Left forelimb (tissue), 1 donor: Measurements from ENCODE around the gene FOXA1.

ENCODE experiments used
- DNase-seq: peaks from one replicate; pipeline ENCODE4 v3.0.0-alpha.2; 2018; ENCODE audit warnings: low spot score

FOXA1 gene

GRCh38 chr14:37589715-37590427 is 5.2 kb downstream of the FOXA1 start:
- no peak for DNase-seq

GRCh38 chr14:37588956-37589714 is 5.9 kb downstream of the FOXA1 start:
- no peak for DNase-seq

- DNase-seq: no peak
These were observed 6.4 kb downstream of the FOXA1 start for GRCh38 chr14:37588667-37588955.

- DNase-seq: no peak
These were observed 7.0 kb downstream of the FOXA1 start for GRCh38 chr14:37587881-37588666.

- no peak for DNase-seq
These were observed 7.8 kb downstream of the FOXA1 start for GRCh38 chr14:37587131-37587803.

- no peak for DNase-seq
These were observed 8.3 kb downstream of the FOXA1 start for GRCh38 chr14:37586797-37587130.

- no peak for DNase-seq
These were observed 8.9 kb downstream of the FOXA1 start for GRCh38 chr14:37585971-37586796.

- no peak for DNase-seq
These were observed 9.9 kb downstream of the FOXA1 start for GRCh38 chr14:37585101-37585511.

- DNase-seq: no peak
These were observed 10.6 kb downstream of the FOXA1 start for GRCh38 chr14:37584211-37585100.

- no peak for DNase-seq
These were observed 11.5 kb downstream of the FOXA1 start for GRCh38 chr14:37583358-37584210.

GRCh38 chr14:37580146-37580545 is 14.9 kb downstream of the FOXA1 start:
- DNase-seq: no peak

- DNase-seq: no peak
These were observed 15.8 kb downstream of the FOXA1 start for GRCh38 chr14:37579274-37579673.

- no peak for DNase-seq
These were observed 21.7 kb downstream of the FOXA1 start for GRCh38 chr14:37573356-37573755.

GRCh38 chr14:37571391-37571790 is 23.7 kb downstream of the FOXA1 start:
- DNase-seq: no peak

GRCh38 chr14:37569729-37570128 is 25.3 kb downstream of the FOXA1 start:
- DNase-seq: no peak

- DNase-seq: no peak
These were observed 28.2 kb downstream of the FOXA1 start for GRCh38 chr14:37566811-37567371.

GRCh38 chr14:37565550-37565949 is 29.5 kb downstream of the FOXA1 start:
- no peak for DNase-seq

GRCh38 chr14:37563189-37563588 is 31.9 kb downstream of the FOXA1 start:
- DNase-seq: no peak

GRCh38 chr14:37559386-37559785 is 35.7 kb downstream of the FOXA1 start:
- DNase-seq: no peak
